HG03469 (cell line): ENCODE results near the gene ZNF76.
"Not testable (repeated sequence)": the region's sequence is repeated elsewhere in the genome, so short reads cannot be mapped to it uniquely, and the experiment has no call there.

Source experiments
- ATAC-seq: cut with Tn5 transposase; IDR thresholded peaks from one replicate; pipeline ENCODE4 v1.9.1; 2021; ENCODE audit warnings: mild to moderate bottlenecking, moderate library complexity, moderate number of reproducible peaks; ENCODE audit not compliant: unreplicated experiment

The ZNF76 gene

DNA sequence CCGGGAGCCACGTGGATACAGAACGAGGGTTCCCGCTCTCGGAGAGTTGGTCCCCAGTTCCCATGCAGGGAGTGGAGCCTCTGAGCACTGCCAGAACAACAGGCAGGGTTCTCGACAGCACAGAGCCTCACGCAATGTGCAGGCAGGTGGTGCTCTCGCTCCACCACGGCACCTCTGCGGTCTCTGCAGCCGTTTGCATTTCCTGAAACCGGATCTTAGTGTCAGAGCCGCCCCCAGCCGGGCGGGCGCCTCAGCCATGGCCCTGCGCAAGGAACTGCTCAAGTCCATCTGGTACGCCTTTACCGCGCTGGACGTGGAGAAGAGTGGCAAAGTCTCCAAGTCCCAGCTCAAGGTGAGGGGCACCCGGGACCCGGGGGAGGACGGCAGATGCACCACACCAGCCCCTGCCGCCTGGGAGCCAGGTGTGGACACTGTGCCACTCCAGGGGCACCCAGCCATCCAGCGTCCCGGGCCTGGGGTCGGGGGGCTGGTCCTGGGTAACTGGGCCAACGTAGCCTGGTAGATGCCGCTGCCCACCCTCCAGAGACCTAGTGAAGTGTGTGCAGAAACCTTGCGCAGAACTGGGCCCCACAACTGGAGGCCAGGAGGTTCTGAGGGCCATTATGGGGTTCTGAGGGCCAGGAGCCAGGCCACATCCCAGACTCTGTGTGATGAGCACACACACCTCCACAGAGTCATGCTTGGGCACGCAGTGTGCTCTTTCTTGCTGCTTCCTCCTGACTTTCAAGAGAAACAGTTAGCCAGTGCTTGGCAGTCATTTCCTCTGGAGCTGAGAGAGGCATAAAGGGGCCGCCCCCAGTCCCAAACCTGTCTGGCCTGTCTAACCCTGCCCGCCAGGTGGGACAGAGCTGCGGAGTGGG, 38.3 kb downstream of the ZNF76 start, which contains the start of gene DEF6:
Gene DEF6 (plus strand): TSS at position 218 of the 881 bp plus-strand sequence. CDS start 39 bp downstream, at position 257.
- ATAC-seq: peak; percentile 57

GRCh38 chr6:35298625-35299140, 39.1 kb downstream of the ZNF76 start:
- ATAC-seq: no peak

- ATAC-seq: no peak
These were observed 40.1 kb downstream of the ZNF76 start for GRCh38 chr6:35299674-35300073.

DNA sequence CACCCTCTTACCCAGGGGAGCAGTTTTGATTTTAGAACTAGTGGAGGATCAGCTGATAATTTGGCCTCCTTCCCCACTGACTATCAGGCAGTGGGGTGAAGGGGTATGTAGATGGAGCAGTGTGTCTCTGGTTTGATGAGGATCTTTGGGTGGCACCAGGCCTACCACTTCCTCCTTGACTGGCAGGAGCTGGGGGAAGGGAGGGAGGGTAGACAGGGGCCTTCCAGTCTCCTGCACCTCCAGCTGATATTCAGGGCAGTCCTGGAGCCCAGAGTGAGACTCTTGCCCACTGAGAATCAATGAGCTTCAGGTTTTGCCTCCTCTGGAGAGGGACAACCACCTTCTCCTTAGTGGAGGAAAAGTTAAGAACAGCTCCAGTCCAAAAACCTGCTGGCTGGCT, 41.3 kb downstream of the ZNF76 start:
- no peak for ATAC-seq

- ATAC-seq: no peak
These were observed 43.2 kb downstream of the ZNF76 start for GRCh38 chr6:35302604-35303241.

GRCh38 chr6:35304299-35304698, 44.8 kb downstream of the ZNF76 start:
- ATAC-seq: no peak

DNA sequence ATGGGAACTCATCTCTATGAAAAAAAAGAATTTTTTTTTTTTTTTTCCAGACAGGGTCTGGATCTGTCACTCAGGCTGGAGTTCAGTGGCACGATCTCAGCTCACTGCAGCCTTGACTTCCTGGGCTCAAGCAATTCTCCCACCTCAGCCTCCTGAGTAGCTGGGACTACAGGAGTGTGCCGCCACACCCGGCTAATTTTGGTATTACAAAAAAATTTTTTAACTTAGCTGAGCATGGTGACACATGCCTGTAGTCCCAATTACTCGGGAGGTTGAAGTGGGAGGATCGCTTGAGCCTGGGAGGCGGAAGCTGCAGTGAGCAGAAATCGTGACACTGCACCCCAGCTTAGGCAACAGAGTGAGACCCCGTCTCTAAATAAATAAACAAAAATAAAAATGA, 45.6 kb downstream of the ZNF76 start:
- no peak for ATAC-seq

DNA sequence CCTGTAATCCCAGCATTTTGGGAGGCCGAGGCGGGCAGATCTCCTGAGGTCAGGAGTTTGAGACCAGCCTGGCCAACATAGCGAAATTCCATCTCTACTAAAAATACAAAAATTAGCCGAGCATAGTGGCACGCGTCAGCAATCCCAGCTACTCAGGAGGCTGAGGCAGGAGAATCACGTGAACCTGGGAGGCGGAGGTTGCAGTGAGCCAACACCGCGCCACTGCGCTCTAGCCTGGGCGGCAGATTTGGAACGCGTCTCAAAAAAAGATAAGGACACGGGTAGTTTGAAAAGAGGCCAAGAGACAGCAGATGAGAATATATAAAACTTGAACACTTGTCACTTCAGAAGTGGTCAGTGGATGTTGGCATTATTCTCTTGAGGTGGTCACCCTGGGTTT, 47.6 kb downstream of the ZNF76 start:
- not testable (repeated sequence) for ATAC-seq

DNA sequence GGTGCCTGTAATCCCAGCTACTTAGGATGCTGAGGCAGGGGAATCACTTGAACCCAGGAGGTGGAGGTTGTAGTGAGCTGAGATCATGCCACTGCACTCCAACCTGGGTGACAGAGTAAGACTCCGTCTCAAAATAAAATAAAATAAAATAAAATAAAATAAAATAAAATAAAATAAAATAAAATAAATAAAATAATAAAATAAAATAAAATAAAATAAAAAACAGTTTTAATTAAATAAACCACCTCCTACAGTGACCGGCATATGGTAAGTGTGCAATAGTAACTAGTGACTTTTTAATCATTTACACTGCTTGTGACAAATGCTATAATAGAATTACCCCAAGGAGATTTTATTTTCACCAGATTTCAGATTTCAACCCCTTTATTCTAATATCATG, 49.0 kb downstream of the ZNF76 start:
- ATAC-seq: not testable (repeated sequence)

DNA sequence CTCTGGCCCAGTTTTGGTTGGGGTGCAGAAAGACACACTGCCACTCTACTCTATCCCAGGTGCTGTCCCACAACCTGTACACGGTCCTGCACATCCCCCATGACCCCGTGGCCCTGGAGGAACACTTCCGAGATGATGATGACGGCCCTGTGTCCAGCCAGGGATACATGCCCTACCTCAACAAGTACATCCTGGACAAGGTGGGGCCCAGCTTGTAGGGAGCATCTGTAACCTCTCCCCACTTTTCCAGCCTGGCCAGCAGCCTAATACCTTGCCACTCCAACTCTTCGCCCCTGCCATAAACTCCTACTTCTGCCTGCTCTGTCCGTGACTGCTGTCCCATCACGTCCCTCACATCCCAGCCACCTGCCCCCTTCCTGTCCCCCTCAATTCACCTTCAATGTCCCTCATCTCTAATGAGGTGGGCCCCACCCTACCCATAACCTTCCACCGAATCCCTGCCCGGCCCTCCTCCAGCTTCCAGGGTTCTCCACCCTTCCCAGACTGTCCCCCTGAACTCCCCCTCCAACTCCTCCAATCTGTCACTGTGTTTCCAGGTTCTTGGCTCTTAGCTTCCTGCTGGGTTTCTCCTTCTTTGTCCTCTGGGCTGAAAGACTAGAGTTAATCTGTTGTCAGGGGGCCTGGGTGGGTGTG, 50.2 kb downstream of the ZNF76 start:
- ATAC-seq: no peak

GRCh38 chr6:35310265-35310831, 50.8 kb downstream of the ZNF76 start:
- ATAC-seq: no peak

- ATAC-seq: no peak
These were observed 52.0 kb downstream of the ZNF76 start for GRCh38 chr6:35311390-35312075.

DNA sequence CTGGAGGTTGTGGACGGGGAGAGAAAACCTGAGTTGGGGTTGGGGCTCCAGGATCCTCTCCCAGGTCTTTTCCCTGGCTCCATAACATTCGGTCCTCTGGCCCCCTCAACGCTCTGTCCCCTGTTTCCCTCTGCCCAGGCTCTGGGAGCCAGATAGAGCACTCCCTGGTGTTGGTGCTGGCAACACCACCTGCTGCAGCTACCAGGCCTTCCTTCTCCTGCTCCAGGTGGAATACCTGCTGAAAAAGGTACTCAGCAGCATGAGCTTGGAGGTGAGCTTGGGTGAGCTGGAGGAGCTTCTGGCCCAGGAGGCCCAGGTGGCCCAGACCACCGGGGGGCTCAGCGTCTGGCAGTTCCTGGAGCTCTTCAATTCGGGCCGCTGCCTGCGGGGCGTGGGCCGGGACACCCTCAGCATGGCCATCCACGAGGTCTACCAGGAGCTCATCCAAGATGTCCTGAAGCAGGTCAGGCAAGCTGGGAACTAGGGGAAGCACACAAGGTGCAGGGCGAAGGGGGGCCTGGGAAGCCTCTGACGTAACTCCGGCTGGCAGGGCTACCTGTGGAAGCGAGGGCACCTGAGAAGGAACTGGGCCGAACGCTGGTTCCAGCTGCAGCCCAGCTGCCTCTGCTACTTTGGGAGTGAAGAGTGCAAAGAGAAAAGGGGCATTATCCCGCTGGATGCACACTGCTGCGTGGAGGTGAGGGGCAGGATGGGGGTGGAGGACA, 52.7 kb downstream of the ZNF76 start:
- ATAC-seq: no peak

DNA sequence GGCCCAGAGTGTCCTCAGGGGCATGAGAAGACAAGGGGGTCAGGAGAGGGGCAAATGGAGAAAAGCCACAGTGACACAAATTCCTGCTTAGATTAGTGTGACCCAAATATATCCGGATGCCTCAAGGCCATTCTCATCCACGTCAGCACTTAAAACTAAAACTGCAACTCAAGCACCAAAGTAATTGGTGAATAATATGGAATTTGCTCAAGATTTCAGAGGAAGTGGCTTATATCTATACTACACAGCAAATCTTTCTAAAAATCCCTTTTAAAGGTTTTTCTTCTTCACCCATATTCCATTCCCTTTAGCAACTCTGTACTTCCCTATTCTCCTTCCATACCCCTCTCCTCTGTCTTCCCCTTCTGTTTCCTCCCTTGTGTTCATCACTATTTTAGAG, 53.3 kb downstream of the ZNF76 start:
- ATAC-seq: no peak

GRCh38 chr6:35317483-35318195, 58.1 kb downstream of the ZNF76 start:
- no peak for ATAC-seq

GRCh38 chr6:35318196-35319171, 58.9 kb downstream of the ZNF76 start:
- ATAC-seq: no peak

- ATAC-seq: no peak
These were observed 60.0 kb downstream of the ZNF76 start for GRCh38 chr6:35319346-35320030.
